Right lobe of liver (tissue), 4 donors: ENCODE data around the gene ARHGEF11.

ENCODE experiments used
- CTCF ChIP-seq, 4 donors: fragments of 200-600 bp in 3 of 4; fragments of 450-650 bp in 1 of 4; IDR thresholded peaks; one replicate each; pipeline versions ENCODE4 v1.5.1 to v1.8.0; 2016 to 2022; ENCODE audit warnings: antibody characterized with exemption in 4 of 4, mild to moderate bottlenecking in 2 of 4
- POLR2A ChIP-seq: fragments of 450-650 bp; IDR thresholded peaks from one replicate; pipeline ENCODE4 v1.6.1; 2017; ENCODE audit warnings: antibody characterized with exemption, mild to moderate bottlenecking
- donor health status: DM: no; HTN: no; CAD: no.
- donor health status: DM: no; HTN: no; CAD: no.
- donor health status: DM: no; HTN: yes; CAD: no.

DNA sequence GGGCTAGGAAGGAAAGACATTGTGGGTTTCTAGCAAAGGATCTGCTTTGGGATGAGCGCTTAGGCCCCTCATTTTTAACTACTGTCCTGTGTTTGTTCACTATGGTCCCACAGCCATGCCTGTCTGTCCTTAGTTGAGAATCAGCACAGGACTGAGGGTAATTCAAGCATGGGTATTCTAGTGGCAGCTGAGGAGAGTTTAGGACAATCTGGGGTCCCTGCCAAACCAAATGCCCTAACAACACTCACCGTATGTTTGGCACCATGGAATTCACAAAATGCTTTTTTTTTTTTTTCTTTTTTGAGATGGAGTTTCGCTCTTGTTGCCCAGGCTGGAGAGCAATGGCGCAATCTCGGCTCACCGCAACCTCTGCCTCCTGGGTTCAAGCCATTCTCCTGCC, 10.4 kb downstream of the ARHGEF11 start:
- TF ChIP-seq CTCF (IDR thresholded peaks at IDR 0.05) (no peak), POLR2A (no peak)
